GM03348 (cell line): ENCODE results near the gene NEU2.

Experiments used
- DNase-seq: peaks from one replicate; pipeline ENCODE4 v3.0.0; 2012; ENCODE audit warnings: low spot score

The NEU2 gene

DNA sequence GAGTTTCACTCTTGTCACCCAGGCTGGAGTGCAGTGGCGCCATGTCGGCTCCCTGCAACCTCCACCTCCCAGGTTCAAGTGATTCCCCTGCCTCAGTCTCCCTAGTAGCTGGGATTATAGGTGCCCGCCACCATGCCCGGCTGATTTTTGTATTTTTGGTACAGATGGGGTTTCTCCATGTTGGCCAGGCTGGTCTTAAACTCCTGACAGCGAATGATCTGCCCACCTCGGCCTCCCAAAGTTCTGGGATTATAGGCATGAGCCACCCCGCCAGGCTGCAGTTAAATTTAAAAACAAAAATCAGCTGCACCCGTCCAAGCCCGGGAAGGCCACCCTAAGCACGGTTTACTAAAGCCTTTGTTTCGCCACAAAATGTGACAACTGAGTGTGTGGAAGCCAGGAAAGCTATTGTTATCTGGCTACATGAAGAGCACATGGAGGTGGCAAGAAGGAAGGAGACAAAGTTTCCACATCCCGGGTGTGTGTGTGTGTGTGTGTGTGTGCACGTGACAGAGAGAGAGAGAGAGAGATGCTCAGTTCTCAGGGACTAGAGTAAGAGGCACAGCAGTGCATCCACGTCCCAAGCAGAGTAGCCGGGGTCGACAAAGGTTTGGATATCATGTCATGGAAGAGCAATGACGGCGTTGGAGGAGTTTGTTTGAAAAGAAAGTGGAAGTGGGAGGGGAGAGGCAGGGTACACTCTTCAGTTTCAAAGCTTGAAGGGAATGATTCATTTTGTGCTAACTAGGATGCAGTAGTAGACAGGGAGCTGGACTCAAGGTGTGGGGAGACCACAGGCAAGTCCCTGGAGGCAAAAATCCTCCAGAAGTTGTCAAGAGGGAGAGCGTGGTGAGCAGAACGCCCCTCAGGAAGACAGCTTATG, 47.7 kb downstream of the NEU2 start:
- DNase-seq: no peak

- no peak for DNase-seq
Observed at GRCh38 chr2:233080836-233081229, 48.4 kb downstream of the NEU2 start.

GRCh38 chr2:233081232-233081730, 48.8 kb downstream of the NEU2 start:
- no peak for DNase-seq

- DNase-seq: no peak
Observed at GRCh38 chr2:233081731-233082221, 49.3 kb downstream of the NEU2 start.

- no peak for DNase-seq
Observed at GRCh38 chr2:233082222-233082930, 49.9 kb downstream of the NEU2 start.

- no peak for DNase-seq
Observed at GRCh38 chr2:233082931-233083755, 50.7 kb downstream of the NEU2 start.

DNA sequence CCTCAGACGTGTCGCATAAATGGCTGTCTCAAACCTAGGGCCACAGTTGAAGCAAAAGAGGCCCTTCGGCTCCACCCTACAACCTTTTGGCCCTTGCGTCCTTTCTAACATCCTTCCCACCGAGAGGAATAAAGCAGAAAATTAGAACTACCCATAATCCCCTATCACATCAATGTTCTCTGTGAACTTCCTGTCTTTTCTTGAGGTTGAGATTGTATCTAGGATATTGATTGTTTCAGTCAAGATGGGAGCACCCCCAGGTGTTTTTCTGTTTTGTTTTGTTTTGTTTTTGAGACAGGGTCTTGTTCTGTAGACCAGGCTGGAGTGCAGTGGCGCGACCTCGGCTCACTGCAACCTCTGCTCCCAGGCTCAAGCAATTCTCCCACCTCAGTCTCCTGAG, 51.3 kb downstream of the NEU2 start:
- DNase-seq: no peak

- no peak for DNase-seq
Observed at GRCh38 chr2:233084488-233084887, 52.0 kb downstream of the NEU2 start.
